T47D (cell line): ENCODE data around the gene KRT31.
"Not testable (repeated sequence)": the region's sequence is repeated elsewhere in the genome, so short reads cannot be mapped to it uniquely, and the experiment has no call there.

Source experiments
- DNase-seq, 2 experiments: peaks; one replicate each; pipeline versions ENCODE4 v3.0.0 to v3.0.0-alpha.2; 2011 to 2012; ENCODE audit warnings: low read depth in 1 of 2, low spot score in 1 of 2
- JUND ChIP-seq: IDR thresholded peaks from 2 replicates; pipeline ENCODE4 v1.6.1; 2012; ENCODE audit warnings: low read depth
- in situ Hi-C: cut with HindIII; loops from 2 replicates; pipeline ENCODE4 v1.10.0; 2016; ENCODE audit warnings: low sequenced_read_pairs, low pct_unique_long_range_greater_than_20kb

Gene KRT31

GRCh38 chr17:41396996-41397660 is at the start of gene KRT31:
TSS of gene KRT31 (minus strand) at chr17:41397608. CDS start at chr17:41397539, 69 bp downstream.
- TF ChIP-seq JUND, result no peak
- in situ Hi-C loops, result no loop called here
- DNase-seq, result no peak

GRCh38 chr17:41446806-41447205 is 49.4 kb upstream of the KRT31 start:
- in situ Hi-C loops, result no loop called here
- TF ChIP-seq JUND, result no peak
- no peak for DNase-seq

- DNase-seq, result no peak
- in situ Hi-C loops, result no loop called here
- TF ChIP-seq JUND, result no peak
Measured at GRCh38 chr17:41444640-41445039, 47.2 kb upstream of the KRT31 start.

GRCh38 chr17:41444186-41444585 is 46.8 kb upstream of the KRT31 start:
- in situ Hi-C loops, result no loop called here
- DNase-seq, result no peak
- no peak for TF ChIP-seq JUND

- DNase-seq, result no peak
- no peak for TF ChIP-seq JUND
- in situ Hi-C loops, result no loop called here
Measured at GRCh38 chr17:41442739-41443138, 45.3 kb upstream of the KRT31 start.

GRCh38 chr17:41440531-41441033 is 43.2 kb upstream of the KRT31 start, which contains the start of gene KRT38:
TSS of gene KRT38 (minus strand) at chr17:41440983. CDS start at chr17:41440921, 62 bp downstream.
- no peak for DNase-seq
- no peak for TF ChIP-seq JUND
- in situ Hi-C loops, result no loop called here

GRCh38 chr17:41439375-41439774 is 42.0 kb upstream of the KRT31 start:
- no peak for TF ChIP-seq JUND
- no peak for DNase-seq
- in situ Hi-C loops, result no loop called here

- no peak for TF ChIP-seq JUND
- DNase-seq, result no peak
- in situ Hi-C loops, result no loop called here
Measured at GRCh38 chr17:41437769-41438168, 40.4 kb upstream of the KRT31 start.

- in situ Hi-C loops, result no loop called here
- no peak for TF ChIP-seq JUND
- no peak for DNase-seq
Measured at GRCh38 chr17:41437254-41437653, 39.8 kb upstream of the KRT31 start.

- TF ChIP-seq JUND, result no peak
- DNase-seq, result no peak
- in situ Hi-C loops, result no loop called here
Measured at GRCh38 chr17:41434415-41434814, 37.0 kb upstream of the KRT31 start.

GRCh38 chr17:41434005-41434404 is 36.6 kb upstream of the KRT31 start:
- no peak for TF ChIP-seq JUND
- DNase-seq, result no peak
- in situ Hi-C loops, result no loop called here

- no peak for TF ChIP-seq JUND
- in situ Hi-C loops, result no loop called here
- no peak for DNase-seq
Measured at GRCh38 chr17:41433586-41433985, 36.2 kb upstream of the KRT31 start.

GRCh38 chr17:41430376-41430775 is 33.0 kb upstream of the KRT31 start:
- not testable (repeated sequence) for DNase-seq

GRCh38 chr17:41429667-41430066 is 32.3 kb upstream of the KRT31 start:
- DNase-seq, result no peak
- TF ChIP-seq JUND, result no peak
- in situ Hi-C loops, result no loop called here

More at GRCh38 chr17:41430376-41430775, 33.0 kb upstream of the KRT31 start:
- in situ Hi-C loops, result not testable (repeated sequence)
